K562 (cell line): ENCODE data around the gene PLEKHM2. TPM values are rescaled to one million over a fixed set of nuclear protein-coding genes. Genes with fewer than 3 reads are reported as not detected.

Source experiments
- ATAC-seq: fragments of 200-7000 bp; cut with Tn5 transposase; 3 replicates; pipeline ENCODE4 v1.9.1; 2020; ENCODE audit warnings: moderate library complexity
- BruUV-seq: library from RNA; stranded (reverse); fragments of 400-500 nt; replicated peaks from 2 replicates; lab custom pipeline; 2021; lab: Mats Ljungman, UMichigan
- CTCF ChIA-PET: fragments of 300-600 bp; formaldehyde crosslinking; extraction: SDS; loops from one replicate; lab custom pipeline; 2021; ENCODE audit warnings: low intra/inter-chr PET ratio; lab: Yijun Ruan, JAX
- POLR2A ChIA-PET: fragments of 300-600, 350-650 bp; sonication (Branson Sonifier 250); formaldehyde crosslinking; extraction: SDS; loops from one replicate; lab custom pipeline; 2021; ENCODE audit warnings: antibody characterized with exemption, inconsistent platforms; lab: Yijun Ruan, JAX
- DNase-seq, 4 experiments: peaks; one replicate each; pipeline versions ENCODE4 v3.0.0 to v3.0.0-alpha.2; 2011 to 2018; ENCODE audit warnings: low spot score in 3 of 4, mixed read lengths in 3 of 4; ENCODE audit errors: extremely low read depth in 1 of 4
- FAIRE-seq: peaks from 2 replicates; lab custom pipeline; 2011; peaks lifted over from hg19 to GRCh38; lab: Jason Lieb, UNC
- H2AFZ ChIP-seq: 2 replicates; pipeline ENCODE4 v1.6.0; 2011; ENCODE audit warnings: low read depth, low read length, control low read depth, inconsistent platforms
- H3K27ac ChIP-seq: fragments of 200-600 bp; 3 replicates; pipeline ENCODE4 v1.8.0; 2011; ENCODE audit warnings: low read depth, mild to moderate bottlenecking, control low read depth, inconsistent platforms, low read length, moderate library complexity, mixed read lengths; ENCODE audit errors: extremely low read depth
- H3K27me3 ChIP-seq, 2 experiments: fragments of 300-600 bp in 1 of 2; 2 replicates in 1 of 2; 3 replicates in 1 of 2; pipeline versions ENCODE4 v1.6.0 to v1.8.0; 2011; ENCODE audit warnings: inconsistent platforms in 2 of 2, low read length in 2 of 2, mild to moderate bottlenecking in 1 of 2, mixed read lengths in 1 of 2, moderate library complexity in 1 of 2; ENCODE audit not compliant: control insufficient read depth in 2 of 2, insufficient read depth in 2 of 2
- H3K36me3 ChIP-seq: fragments of 300-600 bp; 3 replicates; pipeline ENCODE4 v1.8.0; 2011; ENCODE audit warnings: mild to moderate bottlenecking, low read length, inconsistent platforms; ENCODE audit not compliant: control insufficient read depth, insufficient read depth
- H3K4me1 ChIP-seq, 2 experiments: fragments of 200-600 bp in 1 of 2; replicated peaks in 1 of 2; 2 replicates in 1 of 2; 3 replicates in 1 of 2; pipeline versions ENCODE4 v1.5.1 to v1.8.0; 2011; ENCODE audit warnings: inconsistent platforms in 2 of 2, low read length in 2 of 2, mild to moderate bottlenecking in 1 of 2, mixed read lengths in 1 of 2, moderate library complexity in 1 of 2; ENCODE audit not compliant: control insufficient read depth in 2 of 2, insufficient read depth in 2 of 2
- H3K4me2 ChIP-seq: 2 replicates; pipeline ENCODE4 v1.6.1; 2011; ENCODE audit warnings: low read length, control low read depth, inconsistent platforms, mixed read lengths; ENCODE audit not compliant: insufficient read depth
- H3K4me3 ChIP-seq: fragments of 200-600 bp; sonication (generic), shearing (Covaris generic); 2 replicates; pipeline ENCODE4 v1.5.1; 2016; ENCODE audit warnings: control low read depth, inconsistent platforms
- H3K79me2 ChIP-seq: fragments of 200-600 bp; 3 replicates; pipeline ENCODE4 v1.8.0; 2011; ENCODE audit warnings: low read length, inconsistent platforms; ENCODE audit not compliant: control insufficient read depth, insufficient read depth
- H3K9ac ChIP-seq, 2 experiments: 2 replicates each; pipeline versions ENCODE4 v1.6.0 to v1.6.1; 2011; ENCODE audit warnings: low read depth in 2 of 2, low read length in 2 of 2, control low read depth in 1 of 2, inconsistent platforms in 1 of 2, mild to moderate bottlenecking in 1 of 2, mixed read lengths in 1 of 2; ENCODE audit not compliant: insufficient read depth in 1 of 2
- H3K9me1 ChIP-seq: one replicate; pipeline ENCODE4 v1.6.0; 2011; ENCODE audit warnings: inconsistent platforms, mild to moderate bottlenecking, low read length, moderate library complexity; ENCODE audit not compliant: control insufficient read depth, insufficient read depth
- H3K9me3 ChIP-seq: replicated peaks from 2 replicates; pipeline ENCODE4 v1.5.1; 2011; ENCODE audit warnings: low read depth, low read length, inconsistent platforms; ENCODE audit not compliant: control insufficient read depth, insufficient read depth
- H4K20me1 ChIP-seq: replicated peaks from 2 replicates; pipeline ENCODE4 v1.6.1; 2011; ENCODE audit warnings: low read length, inconsistent platforms, mixed read lengths; ENCODE audit not compliant: control insufficient read depth, insufficient read depth
- CCAR2 ChIP-seq: fragments of 200-400 bp; formaldehyde crosslinking; IDR thresholded peaks from 2 replicates; pipeline ENCODE4 v1.6.1; 2017; ENCODE audit warnings: mild to moderate bottlenecking, low read depth, low read length
- CREB1 ChIP-seq, 2 experiments: sonication (generic) in 1 of 2; formaldehyde crosslinking in 1 of 2; IDR thresholded peaks; 2 replicates each; pipeline versions ENCODE4 v1.6.1 to v1.8.0; 2012 to 2022; ENCODE audit warnings: inconsistent platforms in 1 of 2, mild to moderate bottlenecking in 1 of 2, missing genetic modification reagents in 1 of 2, moderate library complexity in 1 of 2
- DMBX1 ChIP-seq: fragments of 250-450 bp; sonication (Bioruptor Pico); IDR thresholded peaks from 2 replicates; pipeline ENCODE4 v1.8.0; 2022; ENCODE audit warnings: inconsistent platforms, mild to moderate bottlenecking, moderate library complexity, borderline replicate concordance
- TSC22D4 ChIP-seq: fragments of 450-650 bp; IDR thresholded peaks from 2 replicates; pipeline ENCODE4 v1.6.1; 2016; ENCODE audit warnings: missing genetic modification characterization, missing biosample characterization, control low read depth
- USF1 ChIP-seq: sonication (generic); formaldehyde crosslinking; IDR thresholded peaks from 2 replicates; pipeline ENCODE4 v1.9.0; 2022; ENCODE audit warnings: mild to moderate bottlenecking, missing genetic modification reagents
- ZBTB11 ChIP-seq, 3 experiments: fragments of 200-800 bp in 1 of 3; fragments of 250-450 bp in 1 of 3; fragments of 450-650 bp in 1 of 3; sonication (Bioruptor Pico) in 1 of 3; sonication (Bioruptor generic) in 1 of 3; formaldehyde crosslinking in 1 of 3; IDR thresholded peaks; 2 replicates each; pipeline versions ENCODE4 v1.6.1 to v1.8.0; 2016 to 2022; ENCODE audit warnings: mild to moderate bottlenecking in 2 of 3, missing genetic modification characterization in 2 of 3, missing compliant biosample characterization in 1 of 3, moderate library complexity in 1 of 3
- ZNF263 ChIP-seq: sonication (generic); formaldehyde crosslinking; IDR thresholded peaks from 2 replicates; pipeline ENCODE4 v1.8.0; 2022; ENCODE audit warnings: mild to moderate bottlenecking, missing genetic modification reagents, borderline replicate concordance
- WGBS: fragments of 100-300 bp; shearing (Covaris generic); methylation state at CpG from one replicate; pipeline ENCODE4 v1.1.6; 2016; ENCODE audit warnings: low coverage, mixed read lengths; ENCODE audit not compliant: insufficient coverage; ENCODE audit errors: missing lambda C conversion rate; 5-methylcytosine and 5-hydroxymethylcytosine counted together
- in situ Hi-C: fragments of 300-500 bp; cut with MboI; formaldehyde crosslinking; loops from 4 replicates; pipeline ENCODE4 v1.15.0; 2018; ENCODE audit warnings: inconsistent platforms, mixed read lengths
- intact Hi-C: fragments of 100-400 bp; cut with micrococcal nuclease; formaldehyde crosslinking; loops from 2 replicates; pipeline ENCODE4 v1.14.2; 2022
- polyA plus RNA-seq, 8 experiments: library from polyadenylated mRNA; depleted of rRNA in 4 of 8; stranded (reverse) in 5 of 8; unstranded in 3 of 8; fragments of >200 nt; fragmentation: Nextera tagmentation in 2 of 8; fragmentation: Illumina TruSeq in 1 of 8; extraction: Ambion mirVana in 2 of 8; extraction: Trizol in 1 of 8; gene quantifications; 2 replicates each; pipeline versions ENCODE4 v1.2.1 to v1.2.3, GENCODE V29; 2011 to 2014; ENCODE audit warnings: inconsistent platforms in 1 of 8, missing spikeins in 1 of 8
- total RNA-seq, 7 experiments: library from RNA; depleted of rRNA in 6 of 7; stranded (reverse); fragments of >200 nt in 6 of 7; fragmentation: Illumina TruSeq in 2 of 7; extraction: Trizol in 2 of 7; gene quantifications; 2 replicates each; pipeline versions ENCODE4 v1.2.1 to v1.2.3, GENCODE V29; 2011 to 2021; ENCODE audit warnings: low replicate concordance in 1 of 7

Gene PLEKHM2
- total and polyA plus RNA-seq, 9 of the 15 experiments (the other 6 are each of a cell fraction or from before 2014, with no cell fraction given), result 0.27 to 63.7 (median 33.2) TPM

GRCh38 chr1:15717418-15718125 is 33.5 kb downstream of the PLEKHM2 start:
- no peak for ATAC-seq
- Histone ChIP-seq H3K79me2 (peaks cover 3% of the 10 kb centered on the region; the same call in 1 of the 3 replicates), H3K4me1 (no peaks in the 10 kb centered on the region), H3K4me2 (no peak overlapping the region), H3K27ac (no peak overlapping the region), H3K36me3 (peaks cover 63% of the 10 kb centered on the region), H3K4me3 (no peak overlapping the region), H3K9me3 (no peaks in the 10 kb centered on the region), H2AFZ (no peak overlapping the region), H3K9me1 (no peaks in the 10 kb centered on the region), H3K27me3 (no peaks in the 10 kb centered on the region), H4K20me1 (peaks cover 7% of the 10 kb centered on the region), H3K9ac (no peak overlapping the region)
- intact Hi-C loops, result no loop called here
- 88% methylated on average over 11 of the region's 11 CpGs for WGBS
- TSS peak; percentile 11 for BruUV-seq
- ChIA-PET POLR2A (interaction anchor here (0.7 to 1.0 kb wide), 2 partner anchors 8 to 79 kb away, joined by 3 read pairs; no protein-coding TSS in a partner anchor), CTCF (no interaction called here)
- FAIRE-seq, result no peak
- in situ Hi-C loops, result no loop called here
- TF ChIP-seq ZBTB11 (CRISPR knock-in tag; IDR thresholded peaks at IDR 0.05) (no peak), ZNF263 (CRISPR knock-in tag) (no peak), DMBX1 (no peak), TSC22D4 (tag) (no peak), CCAR2 (no peak), CREB1 (IDR thresholded peaks at IDR 0.05) (no peak), CREB1 (CRISPR knock-in tag; IDR thresholded peaks at IDR 0.05) (no peak), USF1 (no peak)
- DNase-seq, result no peak
